Measurements from ENCODE around the gene TENT4A.
A peak's percentile ranks its signal among the peaks of the same experiment; 100 is the strongest.

The TENT4A gene

GRCh38 chr5:6754766-6755165 lies 41.5 kb downstream of the TENT4A start:
- DNase-seq: no peak

- no peak for DNase-seq
Measured at GRCh38 chr5:6755519-6755918, 42.3 kb downstream of the TENT4A start.

- DNase-seq: no peak
Measured at GRCh38 chr5:6755941-6756340, 42.7 kb downstream of the TENT4A start.

- DNase-seq: no peak
Measured at GRCh38 chr5:6757414-6757969, 44.3 kb downstream of the TENT4A start.

GRCh38 chr5:6758236-6758635 lies 45.0 kb downstream of the TENT4A start:
- no peak for DNase-seq

- no peak for DNase-seq
Measured at GRCh38 chr5:6758706-6759105, 45.5 kb downstream of the TENT4A start.

- no peak for DNase-seq
Measured at GRCh38 chr5:6759401-6759800, 46.2 kb downstream of the TENT4A start.

GRCh38 chr5:6759983-6760382 lies 46.8 kb downstream of the TENT4A start:
- DNase-seq: no peak

GRCh38 chr5:6760686-6761085 lies 47.5 kb downstream of the TENT4A start:
- peak; percentile 10 for DNase-seq

GRCh38 chr5:6761333-6761732 lies 48.1 kb downstream of the TENT4A start:
- DNase-seq: no peak

- no peak for DNase-seq
Measured at GRCh38 chr5:6762116-6762515, 48.9 kb downstream of the TENT4A start.

- no peak for DNase-seq
Measured at GRCh38 chr5:6762697-6763096, 49.5 kb downstream of the TENT4A start.

GRCh38 chr5:6763191-6763590 lies 50.0 kb downstream of the TENT4A start:
- DNase-seq: no peak

GRCh38 chr5:6765612-6766525 lies 52.6 kb downstream of the TENT4A start:
- peak; percentile 74 for DNase-seq

GRCh38 chr5:6766604-6767093 lies 53.4 kb downstream of the TENT4A start:
- peak; percentile 91 for DNase-seq

- no peak for DNase-seq
Measured at GRCh38 chr5:6767481-6768063, 54.3 kb downstream of the TENT4A start.

GRCh38 chr5:6768590-6769230 lies 55.5 kb downstream of the TENT4A start:
- DNase-seq: no peak

- DNase-seq: no peak
Measured at GRCh38 chr5:6770826-6771607, 57.8 kb downstream of the TENT4A start.

GRCh38 chr5:6772886-6773285 lies 59.7 kb downstream of the TENT4A start:
- DNase-seq: peak; percentile 26

GRCh38 chr5:6773342-6774035 lies 60.3 kb downstream of the TENT4A start:
- DNase-seq: peak; percentile 64

GRCh38 chr5:6774207-6774606 lies 61.0 kb downstream of the TENT4A start:
- peak; percentile 7 for DNase-seq

- DNase-seq: no peak
Measured at GRCh38 chr5:6774721-6775204, 61.5 kb downstream of the TENT4A start.

Data from NCI-H1092 treated with DMSO at 0.1 percent for 48 hours (cell line).